GM12878 (cell line): ENCODE data around the gene RPS8.

Experiments used
- ASH2L ChIP-seq: fragments of 300-600, 200-600 bp; sonication (generic); IDR thresholded peaks from 2 replicates; pipeline ENCODE4 v1.6.1; 2017; ENCODE audit warnings: low read depth, mild to moderate bottlenecking, borderline replicate concordance
- CEBPB ChIP-seq, 2 experiments: fragments of 150-350 bp in 1 of 2; IDR thresholded peaks; 2 replicates each; pipeline ENCODE4 v1.6.1; 2012 to 2014; ENCODE audit warnings: low read depth in 2 of 2, low read length in 2 of 2, borderline replicate concordance in 1 of 2, inconsistent platforms in 1 of 2
- EZH2 ChIP-seq: IDR thresholded peaks from 2 replicates; pipeline ENCODE4 v1.6.1; 2012; ENCODE audit warnings: low read depth, mild to moderate bottlenecking, control low read depth, inconsistent platforms, low read length, borderline replicate concordance; ENCODE audit not compliant: control insufficient read depth
- LARP7 ChIP-seq: fragments of 450-650 bp; IDR thresholded peaks from 2 replicates; pipeline ENCODE4 v1.6.1; 2017; ENCODE audit warnings: mild to moderate bottlenecking
- MAX ChIP-seq: IDR thresholded peaks from 2 replicates; pipeline ENCODE4 v1.6.1; 2012; ENCODE audit warnings: low read depth, low read length, improper control_type of control experiment
- MLLT1 ChIP-seq: fragments of 450-650 bp; IDR thresholded peaks from 2 replicates; pipeline ENCODE4 v1.6.1; 2016; ENCODE audit warnings: mild to moderate bottlenecking
- MXI1 ChIP-seq: fragments of 150-350 bp; IDR thresholded peaks from 2 replicates; pipeline ENCODE4 v1.6.1; 2011; ENCODE audit warnings: low read depth, mild to moderate bottlenecking, inconsistent platforms, low read length, improper control_type of control experiment
- NR2C1 ChIP-seq: fragments of 450-650 bp; IDR thresholded peaks from 2 replicates; pipeline ENCODE4 v1.6.1; 2017; ENCODE audit warnings: antibody characterized with exemption, mild to moderate bottlenecking, moderate library complexity
- RAD21 ChIP-seq: IDR thresholded peaks from 2 replicates; pipeline ENCODE4 v1.6.1; 2011; ENCODE audit warnings: mild to moderate bottlenecking, low read depth, low read length, moderate library complexity; ENCODE audit not compliant: insufficient read depth
- RB1 ChIP-seq: fragments of 450-650 bp; formaldehyde crosslinking; IDR thresholded peaks from 2 replicates; pipeline ENCODE4 v1.6.1; 2017; ENCODE audit warnings: mild to moderate bottlenecking, borderline replicate concordance
- SMAD1 ChIP-seq: fragments of 450-650 bp; IDR thresholded peaks from 2 replicates; pipeline ENCODE4 v1.6.1; 2018; ENCODE audit warnings: mild to moderate bottlenecking, low read depth; ENCODE audit not compliant: partially characterized antibody
- TAF1 ChIP-seq: IDR thresholded peaks from 2 replicates; pipeline ENCODE4 v1.6.1; 2011; ENCODE audit warnings: mild to moderate bottlenecking, low read depth, low read length, borderline replicate concordance
- TBL1XR1 ChIP-seq: IDR thresholded peaks from 2 replicates; pipeline ENCODE4 v1.6.1; 2012; ENCODE audit warnings: low read depth, low read length, improper control_type of control experiment
- TF ChIP-seq, protein P1 (sequence below), 3 experiments: IDR thresholded peaks in 2 of 3; conservative IDR thresholded peaks in 1 of 3; 2 replicates each; pipeline ENCODE4 v1.5.1; 2011; ENCODE audit warnings: low read depth in 3 of 3, low read length in 3 of 3, mild to moderate bottlenecking in 3 of 3, control low read depth in 2 of 3, moderate library complexity in 2 of 3, inconsistent platforms in 1 of 3, mixed read lengths in 1 of 3; ENCODE audit not compliant: control insufficient read depth in 2 of 3, insufficient read depth in 1 of 3; ENCODE audit errors: extremely low read depth in 1 of 3

DNA sequence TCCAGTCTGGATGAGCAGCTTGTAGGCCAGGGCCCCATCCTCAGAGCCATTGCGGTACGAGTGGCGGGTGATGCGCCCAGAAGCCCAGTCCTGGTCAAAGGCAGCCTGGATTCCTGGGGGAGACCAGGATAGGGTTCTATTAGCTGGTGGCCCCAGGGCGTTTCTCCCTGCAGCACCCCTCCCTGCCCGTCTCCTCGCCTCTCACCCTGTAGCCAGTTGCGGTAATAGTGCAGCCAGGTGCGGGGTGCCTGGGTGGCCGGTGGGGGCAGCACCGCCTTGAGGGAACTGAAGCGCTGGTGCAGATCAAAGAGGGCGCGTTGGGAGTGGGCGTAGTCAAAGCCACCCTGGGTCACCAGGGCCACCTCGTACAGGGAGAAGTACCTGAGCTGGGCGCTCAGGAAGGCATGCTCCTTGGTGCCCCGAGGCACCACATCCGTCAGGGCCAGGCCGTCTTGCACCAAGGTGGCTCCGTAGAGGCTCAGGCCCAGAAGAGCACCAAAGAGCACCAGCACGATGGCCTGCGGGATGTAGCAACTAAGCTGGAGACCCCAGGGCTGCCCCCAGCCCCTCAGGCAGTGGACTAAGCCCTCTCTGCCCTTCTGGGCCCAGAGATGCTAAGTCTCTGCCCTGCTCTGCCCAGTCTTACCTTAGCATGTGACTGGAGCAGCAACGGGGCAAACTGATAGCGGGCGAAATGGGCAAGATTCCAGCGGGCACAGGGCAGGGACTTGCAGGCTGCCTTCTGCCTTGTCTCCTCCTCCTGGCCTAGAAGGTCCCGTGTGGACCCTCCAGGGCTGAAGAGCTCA, 52.1 kb downstream of the RPS8 start:
- TF ChIP-seq TAF1 = no peak
- TF ChIP-seq MXI1 = no peak
- no peak for TF ChIP-seq RB1
- no peak for TF ChIP-seq NR2C1
- TF ChIP-seq SMAD1 = no peak
- TF ChIP-seq TBL1XR1 = no peak
- no peak for TF ChIP-seq LARP7
- no peak for TF ChIP-seq MAX
- TF ChIP-seq RAD21 = no peak
- no peak for TF ChIP-seq CEBPB (IDR thresholded peaks at IDR 0.05; ENCODE audit: borderline replicate concordance in 1 of 2, low read depth in 2 of 2, low read length in 2 of 2)
- TF ChIP-seq, protein P1, sequence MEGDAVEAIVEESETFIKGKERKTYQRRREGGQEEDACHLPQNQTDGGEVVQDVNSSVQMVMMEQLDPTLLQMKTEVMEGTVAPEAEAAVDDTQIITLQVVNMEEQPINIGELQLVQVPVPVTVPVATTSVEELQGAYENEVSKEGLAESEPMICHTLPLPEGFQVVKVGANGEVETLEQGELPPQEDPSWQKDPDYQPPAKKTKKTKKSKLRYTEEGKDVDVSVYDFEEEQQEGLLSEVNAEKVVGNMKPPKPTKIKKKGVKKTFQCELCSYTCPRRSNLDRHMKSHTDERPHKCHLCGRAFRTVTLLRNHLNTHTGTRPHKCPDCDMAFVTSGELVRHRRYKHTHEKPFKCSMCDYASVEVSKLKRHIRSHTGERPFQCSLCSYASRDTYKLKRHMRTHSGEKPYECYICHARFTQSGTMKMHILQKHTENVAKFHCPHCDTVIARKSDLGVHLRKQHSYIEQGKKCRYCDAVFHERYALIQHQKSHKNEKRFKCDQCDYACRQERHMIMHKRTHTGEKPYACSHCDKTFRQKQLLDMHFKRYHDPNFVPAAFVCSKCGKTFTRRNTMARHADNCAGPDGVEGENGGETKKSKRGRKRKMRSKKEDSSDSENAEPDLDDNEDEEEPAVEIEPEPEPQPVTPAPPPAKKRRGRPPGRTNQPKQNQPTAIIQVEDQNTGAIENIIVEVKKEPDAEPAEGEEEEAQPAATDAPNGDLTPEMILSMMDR (IDR thresholded peaks at IDR 0.05 in 2 of 3, conservative IDR thresholded peaks at IDR 0.05 in 1 of 3; ENCODE audit: control insufficient read depth in 2 of 3, extremely low read depth in 1 of 3, insufficient read depth in 1 of 3, low read depth in 3 of 3, low read length in 3 of 3) = 0 out of 6 replicates have a peak, but pooled peaks of 1 of the 3 experiments have one; percentile 2
- TF ChIP-seq EZH2 = no peak
- TF ChIP-seq ASH2L = no peak
- no peak for TF ChIP-seq MLLT1
